ENCODE measurements around the gene ACP7. TPM values are rescaled to one million over a fixed set of nuclear protein-coding genes. Genes with fewer than 3 reads are reported as not detected.

The ACP7 gene
- total RNA-seq, 1 donor from 2014 or later = not detected

DNA sequence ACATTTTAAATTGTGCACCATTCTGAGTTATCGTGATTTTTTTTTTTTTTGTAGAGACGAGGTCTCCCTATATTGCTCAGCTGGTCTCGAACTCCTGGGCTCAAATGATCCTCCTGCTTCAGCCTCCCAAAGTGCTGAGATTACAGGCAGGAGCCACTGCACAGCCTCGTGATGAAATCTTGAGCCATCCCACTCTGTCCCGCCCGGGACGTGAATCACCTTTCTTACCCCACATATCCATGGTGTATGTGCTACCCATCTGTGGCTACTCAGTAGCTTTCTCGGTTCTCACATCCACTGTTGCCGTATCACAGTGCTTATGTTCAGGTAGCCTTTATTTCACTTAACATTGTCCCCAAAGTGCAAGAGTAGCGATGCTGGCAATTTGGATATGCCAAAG lies 67.9 kb downstream of the ACP7 start:
- no peak overlapping the region for H3K4me2 ChIP-seq (ENCODE audit: low read length)
- peaks cover 17% of the 10 kb centered on the region for H3K4me1 Mint-ChIP-seq (ENCODE audit: low read depth, unreplicated experiment)
- H3K27ac Mint-ChIP-seq (ENCODE audit: unreplicated experiment) = no peak overlapping the region

GRCh38 chr19:39154100-39154628 lies 70.0 kb downstream of the ACP7 start:
- H3K4me3 ChIP-seq (ENCODE audit: insufficient read depth, low read depth, low read length) = no peak overlapping the region
- H2AFZ ChIP-seq (ENCODE audit: low read depth, low read length) = no peak overlapping the region
- FAIRE-seq = no peak
- Mint-ChIP-seq H3K4me3 (ENCODE audit: unreplicated experiment) (no peak overlapping the region), H3K9me3 (ENCODE audit: unreplicated experiment) (peaks cover 1% of the 10 kb centered on the region), H3K4me1 (ENCODE audit: low read depth, unreplicated experiment) (peaks cover 33% of the 10 kb centered on the region), H3K36me3 (ENCODE audit: low read depth, unreplicated experiment) (peaks cover 16% of the 10 kb centered on the region), H3K27me3 (ENCODE audit: low read depth, unreplicated experiment) (no peaks in the 10 kb centered on the region), H3K27ac (ENCODE audit: unreplicated experiment) (peak overlapping the region; percentile 37)
- H3K4me2 ChIP-seq (ENCODE audit: low read length) = no peak overlapping the region
- peaks cover 67% of the 10 kb centered on the region for H4K20me1 ChIP-seq (ENCODE audit: insufficient read depth, low read length)
- H3K9ac ChIP-seq (ENCODE audit: low read length) = no peak overlapping the region
- H3K9me3 ChIP-seq (ENCODE audit: insufficient read depth, low read depth, low read length) = no peaks in the 10 kb centered on the region
- peaks cover 17% of the 10 kb centered on the region for H3K4me1 ChIP-seq (ENCODE audit: insufficient read depth, low read length)
- peaks cover 68% of the 10 kb centered on the region for H3K79me2 ChIP-seq (ENCODE audit: insufficient read depth, low read length)
- TF ChIP-seq EZH2 (IDR thresholded peaks at IDR 0.05; ENCODE audit: insufficient read depth, low read length) (no peak), CTCF (IDR thresholded peaks at IDR 0.05; ENCODE audit: insufficient read depth, low read depth, low read length) (no peak)
- H3K27ac ChIP-seq (ENCODE audit: low read depth, low read length) = no peak overlapping the region
- no peak for DNase-seq (ENCODE audit: low read depth)
- H3K36me3 ChIP-seq (ENCODE audit: insufficient read depth, low read length) = no peaks in the 10 kb centered on the region
- H3K27me3 ChIP-seq (ENCODE audit: insufficient read depth, low read length) = no peaks in the 10 kb centered on the region

More for the DNA sequence above, 67.9 kb downstream of the ACP7 start:
- TF ChIP-seq CTCF (IDR thresholded peaks at IDR 0.05; ENCODE audit: insufficient read depth, low read depth, low read length) (no peak), EZH2 (IDR thresholded peaks at IDR 0.05; ENCODE audit: insufficient read depth, low read length) (no peak)
- no peak overlapping the region for H3K9ac ChIP-seq (ENCODE audit: low read length)
- no peak for DNase-seq (ENCODE audit: low read depth)
- H3K4me3 ChIP-seq (ENCODE audit: insufficient read depth, low read depth, low read length) = no peak overlapping the region
- Mint-ChIP-seq H3K27me3 (ENCODE audit: low read depth, unreplicated experiment) (no peaks in the 10 kb centered on the region), H3K36me3 (ENCODE audit: low read depth, unreplicated experiment) (peaks cover 13% of the 10 kb centered on the region), H3K4me3 (ENCODE audit: unreplicated experiment) (no peak overlapping the region), H3K9me3 (ENCODE audit: unreplicated experiment) (peaks cover 4% of the 10 kb centered on the region)
- FAIRE-seq = no peak
- peaks cover 62% of the 10 kb centered on the region for H4K20me1 ChIP-seq (ENCODE audit: insufficient read depth, low read length)
- peaks cover 60% of the 10 kb centered on the region for H3K79me2 ChIP-seq (ENCODE audit: insufficient read depth, low read length)
- no peaks in the 10 kb centered on the region for H3K27me3 ChIP-seq (ENCODE audit: insufficient read depth, low read length)
- no peaks in the 10 kb centered on the region for H3K36me3 ChIP-seq (ENCODE audit: insufficient read depth, low read length)
- H3K27ac ChIP-seq (ENCODE audit: low read depth, low read length) = no peak overlapping the region
- H3K9me3 ChIP-seq (ENCODE audit: insufficient read depth, low read depth, low read length) = no peaks in the 10 kb centered on the region
- H3K4me1 ChIP-seq (ENCODE audit: insufficient read depth, low read length) = peaks cover 6% of the 10 kb centered on the region
- no peak overlapping the region for H2AFZ ChIP-seq (ENCODE audit: low read depth, low read length)

GRCh38 chr19:39154629-39155100 lies 70.5 kb downstream of the ACP7 start:
- no peaks in the 10 kb centered on the region for H3K9me3 Mint-ChIP-seq (ENCODE audit: unreplicated experiment)
- FAIRE-seq (no peak), DNase-seq (ENCODE audit: low read depth) (no peak)
- no peak overlapping the region for H3K4me3 Mint-ChIP-seq (ENCODE audit: unreplicated experiment)
- Histone ChIP-seq H3K4me1 (ENCODE audit: insufficient read depth, low read length) (peaks cover 17% of the 10 kb centered on the region), H3K4me2 (ENCODE audit: low read length) (no peak overlapping the region), H3K27ac (ENCODE audit: low read depth, low read length) (no peak overlapping the region), H3K4me3 (ENCODE audit: insufficient read depth, low read depth, low read length) (no peak overlapping the region), H2AFZ (ENCODE audit: low read depth, low read length) (no peak overlapping the region), H3K79me2 (ENCODE audit: insufficient read depth, low read length) (peaks cover 68% of the 10 kb centered on the region), H4K20me1 (ENCODE audit: insufficient read depth, low read length) (peaks cover 69% of the 10 kb centered on the region), H3K9ac (ENCODE audit: low read length) (no peak overlapping the region), H3K9me3 (ENCODE audit: insufficient read depth, low read depth, low read length) (no peaks in the 10 kb centered on the region), H3K27me3 (ENCODE audit: insufficient read depth, low read length) (no peaks in the 10 kb centered on the region), H3K36me3 (ENCODE audit: insufficient read depth, low read length) (no peaks in the 10 kb centered on the region)
- H3K4me1 Mint-ChIP-seq (ENCODE audit: low read depth, unreplicated experiment) = peaks cover 33% of the 10 kb centered on the region
- peaks cover 15% of the 10 kb centered on the region for H3K36me3 Mint-ChIP-seq (ENCODE audit: low read depth, unreplicated experiment)
- H3K27ac Mint-ChIP-seq (ENCODE audit: unreplicated experiment) = peak overlapping the region; percentile 37
- TF ChIP-seq CTCF (IDR thresholded peaks at IDR 0.05; ENCODE audit: insufficient read depth, low read depth, low read length) = no peak
- no peak for TF ChIP-seq EZH2 (IDR thresholded peaks at IDR 0.05; ENCODE audit: insufficient read depth, low read length)
- H3K27me3 Mint-ChIP-seq (ENCODE audit: low read depth, unreplicated experiment) = no peaks in the 10 kb centered on the region
